G401 (cell line): Measurements from ENCODE around the gene AEN. TPM values are rescaled to one million over a fixed set of nuclear protein-coding genes. Genes with fewer than 3 reads are reported as not detected.
"Not testable (repeated sequence)": the region's sequence is repeated elsewhere in the genome, so short reads cannot be mapped to it uniquely, and the experiment has no call there.

Source experiments
- DNase-seq: peaks from one replicate; pipeline ENCODE4 v3.0.0-alpha.2; 2015; ENCODE audit warnings: low spot score
- in situ Hi-C: cut with HindIII; loops from 2 replicates; pipeline ENCODE4 v1.10.0; 2016; ENCODE audit warnings: low sequenced_read_pairs, mixed read lengths
- total RNA-seq: library from RNA; depleted of rRNA; stranded (reverse); fragments of >200 nt; shearing (Covaris generic); gene quantifications from 2 replicates; pipeline ENCODE4 v1.2.3, GENCODE V29; 2014

The AEN gene
- total RNA-seq, 1 experiment from 2014 or later = 148 TPM

DNA sequence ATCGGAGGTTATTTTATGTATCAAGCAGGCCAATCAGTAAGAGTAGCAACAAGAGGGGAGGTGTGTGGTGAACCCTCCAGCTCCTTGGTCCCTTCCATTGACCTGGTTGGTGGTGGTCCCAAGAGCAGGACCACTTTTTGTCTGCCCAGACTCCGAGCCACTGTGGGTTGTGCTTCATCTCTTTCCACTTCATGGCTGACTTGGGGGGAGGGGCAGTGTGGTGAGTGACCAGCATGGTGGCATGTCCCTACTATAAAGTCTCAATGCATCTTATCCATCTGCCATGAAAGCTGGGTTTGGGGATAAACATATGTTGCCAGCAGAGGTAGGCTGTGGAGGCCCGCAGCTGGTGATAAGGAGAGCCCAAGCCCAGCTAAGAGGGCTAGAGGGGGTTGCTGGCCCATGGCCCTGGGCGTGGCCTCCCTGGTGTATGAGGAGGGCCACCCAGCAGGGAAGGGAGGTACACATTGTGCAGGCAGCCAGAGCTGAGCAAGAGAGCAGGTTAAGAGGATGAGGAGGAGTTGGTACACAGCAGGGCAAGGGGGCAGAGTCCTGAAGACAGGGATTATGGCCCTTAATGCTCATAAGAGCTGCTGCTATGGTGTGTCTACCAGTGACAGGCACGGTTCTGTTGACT is 7.0 kb downstream of the AEN start:
- in situ Hi-C loops = no loop called here
- DNase-seq = no peak

DNA sequence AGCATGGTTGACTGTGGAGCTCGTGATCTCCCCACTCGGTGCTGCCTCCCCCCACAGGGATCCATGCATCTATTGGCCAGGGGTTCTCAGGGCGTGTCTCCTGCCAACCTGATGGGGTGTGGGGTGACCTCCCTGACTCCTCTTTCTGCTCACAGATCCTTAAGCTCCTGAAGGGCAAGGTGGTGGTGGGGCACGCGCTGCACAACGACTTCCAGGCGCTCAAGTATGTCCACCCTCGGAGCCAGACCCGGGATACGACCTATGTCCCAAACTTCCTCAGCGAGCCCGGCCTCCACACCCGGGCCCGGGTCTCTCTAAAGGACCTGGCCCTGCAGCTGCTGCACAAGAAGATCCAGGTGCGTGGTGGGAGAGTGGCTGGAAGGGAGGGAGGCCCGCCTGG is 7.9 kb downstream of the AEN start:
- no peak for DNase-seq
- in situ Hi-C loops = no loop called here

DNA sequence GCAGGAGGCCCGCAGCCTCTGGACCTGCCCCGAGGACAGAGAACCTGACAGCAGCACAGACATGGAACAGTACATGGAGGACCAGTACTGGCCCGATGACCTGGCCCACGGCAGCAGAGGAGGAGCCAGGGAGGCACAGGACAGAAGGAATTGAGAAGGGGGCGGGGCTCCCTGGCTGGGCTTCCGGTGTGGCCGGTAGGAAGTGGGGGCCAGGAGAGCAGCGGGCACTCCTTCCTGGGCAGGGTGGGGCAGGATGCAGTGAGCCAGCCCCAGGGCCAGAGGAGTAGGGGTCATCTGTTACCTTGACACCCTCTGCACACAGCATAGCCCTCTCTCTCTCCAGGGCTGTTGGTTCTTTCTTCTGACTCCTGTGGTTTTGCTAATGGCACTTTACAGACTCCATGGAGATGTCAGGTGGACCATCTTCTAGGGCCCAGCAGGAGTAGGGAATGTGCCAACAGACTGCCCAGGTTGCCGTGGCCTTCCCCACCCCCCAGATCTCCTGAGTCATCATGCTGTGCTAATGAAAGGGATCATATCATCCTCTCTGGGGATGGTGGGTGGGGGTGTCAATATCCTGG is 9.1 kb downstream of the AEN start:
- in situ Hi-C loops = no loop called here
- DNase-seq = no peak

DNA sequence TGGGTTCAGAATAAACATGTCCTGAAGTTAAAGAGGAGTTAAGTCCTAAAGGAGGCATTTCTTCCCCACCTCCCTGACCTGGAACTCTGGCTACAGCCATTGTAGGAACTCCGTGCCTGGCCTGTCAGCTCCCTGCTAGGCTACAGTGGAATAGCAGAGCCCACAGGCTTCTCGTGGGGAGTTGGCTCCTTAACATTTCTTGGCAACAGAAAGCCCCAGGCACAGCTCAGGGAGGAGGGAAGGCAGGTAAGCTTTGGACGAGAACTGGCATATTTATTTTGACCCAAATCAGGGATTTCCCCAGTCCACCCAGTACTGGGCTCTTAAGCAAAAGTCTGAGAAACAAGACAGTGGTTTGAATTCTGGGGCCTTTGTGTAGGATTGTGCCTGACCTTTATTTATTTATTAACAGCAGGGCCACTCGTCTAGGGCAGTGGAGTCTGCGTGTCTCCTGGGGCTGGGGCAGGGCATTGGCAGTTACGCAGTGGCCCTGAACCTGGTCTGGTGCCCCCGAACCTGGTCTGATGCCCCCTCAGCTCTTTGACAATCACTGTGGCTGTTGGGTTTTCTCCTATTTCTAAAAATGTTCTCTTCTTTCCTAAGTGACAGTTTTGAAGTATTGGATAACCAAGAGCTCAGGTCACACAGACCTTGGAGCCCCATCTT is 9.8 kb downstream of the AEN start:
- in situ Hi-C loops = no loop called here

DNA sequence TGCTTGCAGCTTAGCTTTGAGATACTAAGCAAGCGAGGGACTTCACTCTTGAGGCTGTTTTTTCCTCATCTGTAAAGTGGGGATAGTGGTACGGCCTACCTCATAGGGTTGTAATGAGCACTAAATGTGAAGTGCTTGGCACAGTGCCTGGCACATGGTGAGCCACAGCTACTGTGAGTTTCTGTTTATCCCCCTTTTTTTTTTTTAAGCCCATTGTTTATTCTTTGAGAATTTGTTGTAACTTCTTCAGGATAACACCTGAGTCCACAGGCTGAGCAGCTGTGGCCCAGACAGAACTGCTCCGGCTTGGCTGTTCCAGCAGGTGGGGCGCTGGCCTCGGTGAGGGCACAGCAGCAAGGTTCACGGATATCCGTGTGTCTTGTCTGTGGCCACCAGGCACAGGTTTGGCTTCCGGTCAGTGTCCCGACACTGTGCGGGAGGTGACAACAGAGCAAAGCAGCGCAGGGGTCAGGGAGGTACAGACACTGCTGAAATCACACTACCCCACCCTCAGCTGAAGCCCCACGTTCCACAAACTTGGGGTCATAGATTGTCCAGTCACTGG is 10.4 kb downstream of the AEN start:
- in situ Hi-C loops = no loop called here
- DNase-seq = no peak

More for the DNA sequence above, 9.8 kb downstream of the AEN start:
- no peak for DNase-seq

DNA sequence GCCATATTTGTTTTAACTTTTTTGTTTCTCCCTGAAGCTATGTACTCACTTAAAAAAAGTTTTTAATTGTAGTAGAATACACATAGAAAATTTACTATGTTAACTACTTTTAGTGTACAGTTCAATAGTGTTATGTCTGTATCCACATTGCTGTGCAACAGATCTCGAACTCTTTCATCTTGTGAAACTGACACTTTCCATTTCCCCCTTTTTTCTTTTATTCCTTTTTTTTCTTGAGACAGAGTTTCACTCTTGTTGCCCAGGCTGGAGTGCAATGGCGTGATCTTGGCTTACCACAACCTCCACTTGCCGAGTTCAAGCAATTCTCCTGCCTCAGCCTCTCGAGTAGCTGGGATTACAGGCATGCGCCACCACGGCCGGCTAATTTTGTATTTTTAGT is 11.7 kb downstream of the AEN start:
- in situ Hi-C loops = not testable (repeated sequence)

DNA sequence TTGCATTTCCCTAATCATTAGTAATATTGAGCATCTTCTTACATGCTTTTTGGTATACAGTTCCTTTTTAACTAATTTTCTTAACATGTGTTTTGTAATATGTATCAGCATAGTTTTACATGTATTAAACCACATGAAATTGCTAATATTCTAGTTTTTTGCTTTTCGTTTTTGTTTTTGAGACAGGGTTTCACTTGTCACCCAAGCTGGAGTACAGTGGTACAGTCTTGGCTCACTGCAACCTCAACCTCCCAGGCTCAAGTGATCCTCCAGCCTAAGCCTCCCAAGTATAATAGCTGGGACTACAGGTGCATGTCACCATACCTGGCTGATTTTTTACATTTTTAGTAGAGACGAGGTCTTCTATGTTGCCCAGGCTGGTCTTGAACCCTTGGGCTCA is 13.3 kb downstream of the AEN start:
- in situ Hi-C loops = no loop called here
- no peak for DNase-seq

More for the DNA sequence above, 11.7 kb downstream of the AEN start:
- DNase-seq = not testable (repeated sequence)

DNA sequence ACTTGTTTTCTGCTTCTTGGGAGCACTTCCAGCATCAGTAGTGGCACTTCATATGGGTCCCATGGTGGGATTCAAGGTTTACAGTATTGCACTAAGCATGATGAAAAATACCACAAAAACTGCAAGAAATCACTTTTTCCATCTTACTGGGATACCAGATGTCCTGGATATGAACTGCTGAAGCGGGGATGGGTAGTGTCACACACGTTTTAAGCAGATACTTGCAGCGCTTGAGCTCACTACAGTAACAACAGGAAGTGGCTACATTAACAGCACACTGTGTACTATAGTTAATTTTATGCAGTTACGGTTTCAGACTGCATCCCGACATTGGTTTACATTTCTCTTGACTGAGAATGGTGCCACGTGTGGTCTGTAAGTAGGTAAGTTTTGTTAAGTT is 14.2 kb downstream of the AEN start:
- in situ Hi-C loops = no loop called here
- no peak for DNase-seq

DNA sequence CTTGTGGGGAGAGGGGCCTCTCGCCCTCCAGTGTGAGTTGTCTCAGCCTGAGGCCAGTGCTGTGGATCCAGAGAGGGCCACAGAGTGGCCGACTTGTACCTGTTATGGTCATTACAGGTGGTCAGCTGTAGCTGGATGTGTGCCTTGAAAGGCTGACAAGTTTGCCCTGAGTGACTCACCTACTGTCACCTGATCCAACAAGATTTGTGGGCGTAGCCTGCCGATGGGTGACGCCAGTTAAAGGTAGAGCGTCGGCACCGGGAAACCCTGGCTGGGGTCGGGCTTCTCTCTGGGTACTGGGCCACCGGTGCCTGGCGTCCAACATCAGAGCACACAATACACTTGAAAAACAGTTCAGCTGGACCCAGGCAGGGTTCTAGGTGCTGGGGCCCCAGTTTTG is 14.9 kb downstream of the AEN start:
- in situ Hi-C loops = no loop called here
- DNase-seq = no peak

DNA sequence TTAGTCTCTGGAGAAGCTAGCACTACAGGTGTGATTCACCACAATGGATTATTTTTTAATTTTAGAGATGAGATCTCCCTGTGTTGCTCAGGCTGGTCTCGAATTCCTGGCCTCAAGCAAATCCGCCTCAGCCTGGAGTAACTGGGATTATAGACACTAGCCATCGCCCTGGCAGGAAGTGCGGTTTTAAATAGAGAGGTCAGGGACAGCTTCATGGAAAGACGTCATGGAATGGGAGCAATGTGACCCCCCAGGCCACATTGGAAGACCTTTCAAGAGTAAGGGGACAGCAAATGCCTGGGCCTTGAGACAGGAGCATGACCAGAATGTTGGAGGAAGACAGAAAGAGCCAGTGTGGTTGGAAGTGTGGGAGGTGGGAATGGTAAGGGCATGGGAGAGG is 15.5 kb downstream of the AEN start:
- DNase-seq = no peak
- in situ Hi-C loops = no loop called here

DNA sequence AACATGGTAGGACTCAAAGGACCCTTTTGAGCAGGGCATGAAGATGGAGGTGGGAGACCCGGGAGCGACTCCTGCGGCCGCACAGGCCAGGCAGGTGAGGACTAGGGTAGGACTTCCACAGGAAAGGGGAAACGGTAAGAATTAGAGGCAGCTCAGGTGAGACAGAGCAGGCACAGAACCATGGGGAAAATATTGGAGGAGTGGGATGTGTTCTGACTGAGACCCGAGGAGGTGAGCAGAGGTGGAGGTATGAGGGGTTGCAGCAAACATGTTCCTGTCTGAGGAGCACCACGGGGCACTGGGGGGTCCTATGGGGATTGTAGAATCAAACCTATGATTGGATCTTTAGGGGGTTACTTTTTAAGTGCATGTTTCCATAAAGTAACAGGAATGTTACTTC is 16.3 kb downstream of the AEN start:
- DNase-seq = no peak
- in situ Hi-C loops = no loop called here

DNA sequence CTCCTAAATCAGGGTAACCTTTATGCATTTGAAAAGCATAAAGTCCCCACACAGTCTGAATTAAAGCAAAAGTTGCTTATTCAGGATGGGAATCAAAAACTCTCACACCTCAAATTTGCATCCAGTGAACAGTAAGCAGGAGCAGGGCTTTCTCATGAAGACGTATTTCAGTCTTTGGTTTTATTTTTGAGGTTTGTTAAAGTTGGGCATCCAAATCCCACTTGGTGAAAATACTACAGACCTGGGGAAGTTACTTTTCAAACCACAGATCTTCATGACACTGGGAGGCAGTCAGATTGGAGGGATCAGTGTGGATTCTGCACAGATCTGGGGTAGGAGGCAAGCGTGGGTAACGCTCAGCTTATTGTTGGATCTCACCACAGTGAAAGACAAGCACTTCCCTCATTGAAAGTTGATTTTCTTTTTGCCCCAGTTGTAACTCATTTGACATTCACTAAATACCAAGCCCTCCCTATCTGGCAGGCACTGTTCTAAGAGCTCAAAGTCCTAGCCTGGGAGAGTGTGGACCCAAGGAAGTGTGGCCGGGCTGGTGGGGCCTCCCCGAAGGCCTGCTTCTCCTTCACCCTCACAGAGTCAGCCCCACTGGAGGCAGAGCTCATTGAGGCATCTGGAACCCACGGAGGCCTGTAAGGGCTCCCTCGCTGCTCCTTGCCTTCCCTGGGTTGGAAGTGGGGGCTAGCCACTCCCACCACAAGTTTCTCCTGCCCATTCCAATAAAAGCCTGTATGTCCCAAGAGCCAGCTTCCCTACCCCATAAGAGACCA is 16.9 kb downstream of the AEN start:
- in situ Hi-C loops = no loop called here
- DNase-seq = no peak

DNA sequence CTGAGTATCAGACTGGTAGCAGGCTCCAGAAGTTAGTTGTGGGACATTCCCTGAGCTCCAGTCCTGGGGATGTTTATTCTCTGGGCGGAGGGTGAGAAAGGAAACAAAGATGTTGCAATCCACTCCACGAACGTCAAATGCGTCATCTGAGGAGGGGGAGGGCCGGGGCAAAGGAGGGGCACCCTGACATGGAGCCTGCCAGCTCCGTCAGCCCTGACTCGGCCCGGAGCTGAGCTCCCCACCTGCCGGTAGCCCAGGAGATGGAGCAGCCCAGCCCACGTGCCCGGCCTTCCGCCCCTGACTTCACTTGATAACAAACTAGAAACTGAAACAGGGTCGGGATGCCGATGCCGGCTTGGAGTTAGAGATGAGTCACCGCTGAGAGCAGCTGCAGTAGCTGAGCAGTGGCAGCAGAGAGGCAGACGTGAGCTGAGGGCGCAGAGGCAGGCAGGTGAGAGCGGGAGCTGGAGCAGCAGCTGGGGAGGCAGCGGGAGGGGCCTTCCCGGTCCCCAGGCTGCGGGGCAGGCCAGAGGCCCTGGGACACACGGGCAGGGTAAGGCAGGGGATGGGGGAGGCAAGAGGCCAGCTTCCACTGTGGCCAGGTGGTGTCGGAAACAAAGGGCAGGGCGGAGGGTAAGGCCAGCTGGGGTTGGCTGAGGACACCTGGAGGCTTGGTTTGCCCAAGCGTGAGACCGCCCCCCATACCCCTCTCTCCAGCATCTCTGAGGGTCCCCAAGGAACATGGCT is 17.7 kb downstream of the AEN start, which contains the start of gene ISG20:
Gene ISG20 (plus strand): TSS at position 391 of the 747 bp plus-strand sequence. CDS start 351 bp downstream, at position 742.
- DNase-seq = peak; percentile 36
- in situ Hi-C loops = no loop called here

DNA sequence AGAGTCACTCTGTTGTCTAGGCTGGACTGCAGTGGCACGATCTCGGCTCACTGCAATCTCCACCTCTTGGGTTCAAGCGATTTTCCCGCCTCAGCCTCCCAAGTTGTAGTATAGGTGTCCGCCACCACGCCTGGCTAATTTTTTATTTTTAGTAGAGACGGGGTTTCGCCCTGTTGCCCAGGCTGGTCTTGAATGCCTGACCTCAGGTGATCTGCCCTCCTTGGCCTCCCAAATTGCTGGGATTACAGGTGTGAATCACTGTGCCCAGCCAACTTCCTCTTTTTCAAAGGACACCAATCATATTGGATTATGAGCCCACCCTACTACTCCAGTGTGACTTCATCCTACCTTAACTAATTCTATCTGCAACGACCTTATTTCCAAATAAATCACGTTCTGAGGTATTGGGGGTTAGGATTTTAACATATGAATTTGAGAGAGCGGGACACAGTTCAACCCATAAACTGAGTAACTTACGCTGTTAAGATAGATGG is 20.9 kb downstream of the AEN start:
- in situ Hi-C loops = no loop called here
- DNase-seq = no peak

DNA sequence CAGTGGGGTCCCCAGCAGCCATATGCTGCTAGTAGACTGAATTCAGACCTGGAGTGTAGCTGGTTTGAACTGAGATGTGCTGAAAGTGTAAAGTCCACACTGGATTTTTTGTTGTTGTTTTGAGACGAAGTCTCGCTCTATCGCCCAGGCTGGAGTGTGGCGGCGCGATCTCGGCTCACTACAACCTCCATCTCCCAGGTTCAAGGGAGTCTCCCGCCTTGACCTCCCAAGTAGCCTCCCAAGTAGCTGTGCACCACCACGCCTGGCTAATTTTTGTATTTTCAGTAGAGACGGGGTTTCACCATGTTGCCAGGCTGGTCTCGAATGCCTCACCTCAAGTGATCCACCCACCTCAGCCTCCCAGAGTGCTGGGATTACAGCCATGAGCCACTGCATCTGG is 21.4 kb downstream of the AEN start:
- DNase-seq, in situ Hi-C loops: not testable (repeated sequence)

DNA sequence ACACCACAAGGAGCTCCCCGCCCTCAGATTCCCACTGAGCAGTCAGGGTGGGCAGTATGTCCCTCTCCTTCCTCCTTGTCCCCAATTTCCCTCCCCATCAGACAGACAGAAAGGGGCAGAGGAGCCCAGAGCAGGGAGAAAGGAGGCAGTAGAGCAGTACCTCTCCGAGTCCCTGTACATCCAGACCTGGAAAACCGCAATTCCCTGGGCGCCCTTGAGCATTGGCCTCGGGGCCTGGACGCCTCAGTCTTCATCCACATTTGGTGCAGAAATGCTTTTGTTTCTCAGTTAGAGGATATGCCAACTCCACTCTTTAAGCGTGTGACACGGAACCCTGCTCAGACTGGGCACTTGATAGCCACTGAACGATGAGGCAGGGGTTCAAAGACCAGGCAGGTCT is 23.6 kb downstream of the AEN start:
- DNase-seq = no peak
- in situ Hi-C loops = no loop called here

DNA sequence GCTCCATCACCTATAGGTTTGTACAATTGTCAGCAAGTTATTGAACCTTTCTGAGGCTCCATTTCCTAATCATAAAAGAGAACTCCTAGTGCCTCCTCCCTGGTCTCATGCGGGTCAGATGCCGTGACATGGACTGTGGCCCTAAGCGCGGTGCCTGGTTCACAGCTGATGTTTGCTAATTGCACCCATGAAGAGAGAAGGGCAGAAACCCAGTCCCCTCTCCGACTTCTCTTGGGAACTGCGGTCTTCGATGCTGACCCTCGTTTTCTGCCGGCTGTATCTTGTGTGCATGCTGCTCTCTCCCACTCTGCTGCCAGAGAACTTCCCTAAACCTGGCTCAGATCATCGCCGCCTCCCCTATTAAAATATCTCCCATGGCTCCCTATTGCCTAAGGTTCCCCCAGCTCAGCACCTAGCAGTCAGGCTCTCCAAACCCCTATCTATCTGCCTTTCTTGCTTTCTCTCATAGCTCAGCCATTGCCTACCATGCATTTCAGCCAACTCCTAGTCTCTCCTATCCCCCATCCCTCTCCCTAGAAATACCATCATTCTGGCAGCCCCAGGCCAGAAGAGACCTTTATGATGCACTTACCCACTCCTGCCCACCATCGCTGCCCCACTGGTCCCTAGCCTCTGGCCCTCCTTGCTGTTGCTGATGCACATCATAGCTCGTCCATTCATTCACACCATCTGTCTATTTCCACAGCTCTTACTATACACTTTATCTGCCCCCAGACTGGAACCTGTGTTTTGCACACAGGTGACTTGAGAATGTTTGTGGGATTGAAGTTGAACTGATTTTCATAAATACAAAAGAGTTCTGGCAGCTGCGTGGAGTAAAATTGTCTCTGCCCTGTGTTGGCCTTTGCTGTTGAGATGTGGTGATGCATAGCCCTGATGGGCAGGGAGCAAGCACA is 24.3 kb downstream of the AEN start:
- DNase-seq = no peak
- in situ Hi-C loops = no loop called here

DNA sequence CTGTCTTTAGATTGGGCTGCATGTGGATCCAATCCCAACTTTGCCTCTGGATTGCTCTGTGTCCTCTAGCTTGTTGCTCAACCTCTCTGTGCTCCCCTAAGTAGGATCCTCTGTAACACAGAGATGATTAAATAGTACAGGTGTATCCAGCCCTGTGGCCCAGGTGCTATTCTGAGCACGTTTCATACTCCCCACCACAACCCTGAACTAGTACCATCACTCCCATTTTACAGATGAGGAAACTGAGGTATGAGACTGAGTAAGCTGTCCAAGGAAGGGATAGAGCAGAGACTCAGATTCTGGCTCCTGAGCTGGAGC is 24.9 kb downstream of the AEN start:
- in situ Hi-C loops = no loop called here
- DNase-seq = no peak
